ENCODE data around the gene CTAGE8. TPM values are rescaled to one million over a fixed set of nuclear protein-coding genes. Genes with fewer than 3 reads are reported as not detected.

CTAGE8 gene, protein sequence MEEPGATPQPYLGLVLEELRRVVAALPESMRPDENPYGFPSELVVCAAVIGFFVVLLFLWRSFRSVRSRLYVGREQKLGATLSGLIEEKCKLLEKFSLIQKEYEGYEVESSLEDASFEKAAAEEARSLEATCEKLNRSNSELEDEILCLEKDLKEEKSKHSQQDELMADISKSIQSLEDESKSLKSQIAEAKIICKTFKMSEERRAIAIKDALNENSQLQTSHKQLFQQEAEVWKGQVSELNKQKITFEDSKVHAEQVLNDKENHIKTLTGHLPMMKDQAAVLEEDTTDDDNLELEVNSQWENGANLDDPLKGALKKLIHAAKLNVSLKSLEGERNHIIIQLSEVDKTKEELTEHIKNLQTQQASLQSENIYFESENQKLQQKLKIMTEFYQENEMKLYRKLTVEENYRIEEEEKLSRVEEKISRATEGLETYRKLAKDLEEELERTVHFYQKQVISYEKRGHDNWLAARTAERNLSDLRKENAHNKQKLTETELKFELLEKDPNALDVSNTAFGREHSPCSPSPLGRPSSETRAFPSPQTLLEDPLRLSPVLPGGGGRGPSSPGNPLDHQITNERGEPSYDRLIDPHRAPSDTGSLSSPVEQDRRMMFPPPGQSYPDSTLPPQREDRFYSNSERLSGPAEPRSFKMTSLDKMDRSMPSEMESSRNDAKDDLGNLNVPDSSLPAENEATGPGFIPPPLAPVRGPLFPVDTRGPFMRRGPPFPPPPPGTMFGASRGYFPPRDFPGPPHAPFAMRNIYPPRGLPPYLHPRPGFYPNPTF
- total RNA-seq, result 0.09 TPM in 1 of 2 replicates, not detected in the other

DNA sequence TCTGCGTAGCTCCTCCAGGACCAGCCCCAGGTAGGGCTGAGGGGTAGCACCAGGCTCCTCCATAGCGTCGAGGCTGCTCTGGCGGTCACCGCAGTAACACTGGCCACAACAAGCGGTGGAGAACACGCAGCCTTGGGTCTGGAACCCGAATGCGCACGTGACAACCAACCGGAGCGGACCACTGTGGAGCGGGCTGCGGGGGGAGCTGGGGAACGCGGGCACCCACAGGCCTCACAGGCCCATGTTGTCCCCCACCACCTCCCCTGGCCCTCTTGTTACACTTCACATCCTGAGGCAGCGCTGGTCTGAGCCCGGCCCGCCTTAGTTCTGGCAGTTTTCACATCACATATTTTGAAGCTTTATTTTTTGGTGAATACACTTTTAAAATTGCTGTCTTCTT is at the start of gene CTAGE8:
TSS of gene CTAGE8 (minus strand) at position 101 of the 400 bp plus-strand sequence. CDS start at position 63, 38 bp downstream.

DNA sequence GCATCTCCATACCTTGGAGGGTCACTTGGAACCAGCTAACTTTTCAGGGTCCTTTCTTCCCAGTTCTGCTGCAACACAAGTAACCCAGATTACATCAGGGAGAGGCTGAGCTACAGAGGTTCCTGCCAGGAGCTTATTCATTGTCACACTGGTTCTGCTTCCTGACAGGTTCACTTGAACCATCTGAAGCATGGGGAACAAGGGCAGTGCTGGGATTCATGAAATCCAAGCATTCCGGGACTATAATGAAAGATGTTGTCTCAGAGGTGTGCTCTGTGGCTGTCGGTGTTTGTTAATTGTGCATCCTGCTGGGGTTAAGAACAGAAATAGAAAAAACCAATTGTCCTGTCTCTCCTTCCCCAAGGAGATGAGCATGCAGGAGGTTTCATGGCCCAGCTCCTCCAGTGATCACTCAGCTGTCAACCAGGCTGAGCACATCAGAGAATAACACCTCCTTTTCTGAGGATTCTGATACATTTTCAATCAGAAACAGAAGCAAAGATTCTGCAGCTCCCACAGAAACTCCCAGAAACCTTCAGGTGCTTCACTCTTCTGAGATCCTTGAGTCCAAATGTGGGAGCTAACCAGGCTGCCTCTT is 42.9 kb upstream of the CTAGE8 start, which contains the start of gene OR2A1:
TSS of gene OR2A1 (plus strand) at position 548 of the 598 bp plus-strand sequence. CDS start 5,706 bp downstream, outside the sequence.

DNA sequence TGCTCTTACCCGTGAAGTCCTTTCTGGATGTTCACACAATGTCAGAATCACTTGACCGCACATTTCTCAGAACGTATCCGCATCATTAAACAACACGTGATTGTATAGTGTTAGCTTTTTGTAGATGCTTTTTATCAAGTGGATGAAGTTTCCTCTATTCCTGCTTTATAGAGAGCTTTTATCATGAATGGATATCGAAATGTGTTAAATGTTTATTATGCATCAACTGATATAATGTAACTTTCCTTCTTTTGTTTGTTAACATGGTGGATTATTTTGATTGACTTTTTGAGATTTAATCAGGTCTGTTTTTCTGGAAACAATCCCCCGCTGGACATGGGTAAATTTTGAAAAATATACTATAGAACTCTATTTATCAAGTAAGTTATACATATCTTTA is 4.4 kb downstream of the CTAGE8 start, which contains the start of gene OR2A7:
TSS of gene OR2A7 (minus strand) at position 101 of the 400 bp plus-strand sequence. CDS start 5,164 bp downstream, outside the sequence.

DNA sequence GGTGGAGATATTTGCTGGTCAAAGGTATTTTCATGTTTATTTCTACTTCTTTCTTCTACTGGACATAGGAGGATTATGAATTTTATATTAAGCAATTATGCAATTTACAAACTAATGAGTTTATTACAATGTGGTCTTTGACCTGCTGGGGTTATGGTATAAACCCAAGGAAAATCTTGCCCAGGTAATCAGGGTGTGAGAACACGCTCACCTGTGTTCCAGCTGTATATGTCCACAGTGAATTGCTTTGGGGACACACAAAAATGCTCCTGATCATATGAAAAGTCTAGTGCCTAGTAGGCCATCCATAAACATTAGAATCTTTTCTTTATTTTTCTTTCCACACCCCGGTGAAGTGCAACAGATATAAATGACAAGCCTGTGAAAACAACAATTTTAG is 29.7 kb downstream of the CTAGE8 start, which contains the start of gene OR2A42:
TSS of gene OR2A42 (minus strand) at position 241 of the 400 bp plus-strand sequence. CDS start 6,762 bp downstream, outside the sequence.

Other genes starting within 250 kb of the CTAGE8 start
- not detected in 2 replicates for gene OR2A5, start 220.3 kb downstream of the CTAGE8 start, total RNA-seq
- gene OR2A25, start 199.5 kb downstream of the CTAGE8 start, total RNA-seq, result not detected in 2 replicates
- not detected in 2 replicates for gene OR2A12, start 183.0 kb downstream of the CTAGE8 start, total RNA-seq
- gene OR2A2, start 159.7 kb downstream of the CTAGE8 start, total RNA-seq, result not detected in 2 replicates
- not detected in 2 replicates for gene OR2A14, start 146.1 kb downstream of the CTAGE8 start, total RNA-seq
- not detected in 2 replicates for gene CTAGE4, start 85.8 kb downstream of the CTAGE8 start, total RNA-seq
- gene ARHGEF35, start 73.5 kb downstream of the CTAGE8 start, total RNA-seq, result 0.37 and 0.59 TPM in 2 replicates
- under 0.01 TPM in 1 of 2 replicates, not detected in the other for gene OR2A42, start 29.7 kb downstream of the CTAGE8 start, total RNA-seq
- not detected in 2 replicates for gene OR2A7, start 4.5 kb downstream of the CTAGE8 start, total RNA-seq
- under 0.01 TPM in 1 of 2 replicates, not detected in the other for gene OR2A1, start 43.1 kb upstream of the CTAGE8 start, total RNA-seq
- 0.23 and 0.89 TPM in 2 replicates for gene ARHGEF5, start 86.1 kb upstream of the CTAGE8 start, total RNA-seq
- not detected in 2 replicates for gene NOBOX, start 134.4 kb upstream of the CTAGE8 start, total RNA-seq